GM11168 (cell line): ENCODE data around the gene FEM1C.

Source experiments
- in situ Hi-C: fragments of 300-500 bp; cut with MboI; formaldehyde crosslinking; loops from one replicate; pipeline ENCODE4 v1.12.0; 2022; ENCODE audit warnings: low sequenced_read_pairs; ENCODE audit not compliant: unreplicated experiment

FEM1C gene, protein sequence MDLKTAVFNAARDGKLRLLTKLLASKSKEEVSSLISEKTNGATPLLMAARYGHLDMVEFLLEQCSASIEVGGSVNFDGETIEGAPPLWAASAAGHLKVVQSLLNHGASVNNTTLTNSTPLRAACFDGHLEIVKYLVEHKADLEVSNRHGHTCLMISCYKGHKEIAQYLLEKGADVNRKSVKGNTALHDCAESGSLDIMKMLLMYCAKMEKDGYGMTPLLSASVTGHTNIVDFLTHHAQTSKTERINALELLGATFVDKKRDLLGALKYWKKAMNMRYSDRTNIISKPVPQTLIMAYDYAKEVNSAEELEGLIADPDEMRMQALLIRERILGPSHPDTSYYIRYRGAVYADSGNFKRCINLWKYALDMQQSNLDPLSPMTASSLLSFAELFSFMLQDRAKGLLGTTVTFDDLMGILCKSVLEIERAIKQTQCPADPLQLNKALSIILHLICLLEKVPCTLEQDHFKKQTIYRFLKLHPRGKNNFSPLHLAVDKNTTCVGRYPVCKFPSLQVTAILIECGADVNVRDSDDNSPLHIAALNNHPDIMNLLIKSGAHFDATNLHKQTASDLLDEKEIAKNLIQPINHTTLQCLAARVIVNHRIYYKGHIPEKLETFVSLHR

DNA sequence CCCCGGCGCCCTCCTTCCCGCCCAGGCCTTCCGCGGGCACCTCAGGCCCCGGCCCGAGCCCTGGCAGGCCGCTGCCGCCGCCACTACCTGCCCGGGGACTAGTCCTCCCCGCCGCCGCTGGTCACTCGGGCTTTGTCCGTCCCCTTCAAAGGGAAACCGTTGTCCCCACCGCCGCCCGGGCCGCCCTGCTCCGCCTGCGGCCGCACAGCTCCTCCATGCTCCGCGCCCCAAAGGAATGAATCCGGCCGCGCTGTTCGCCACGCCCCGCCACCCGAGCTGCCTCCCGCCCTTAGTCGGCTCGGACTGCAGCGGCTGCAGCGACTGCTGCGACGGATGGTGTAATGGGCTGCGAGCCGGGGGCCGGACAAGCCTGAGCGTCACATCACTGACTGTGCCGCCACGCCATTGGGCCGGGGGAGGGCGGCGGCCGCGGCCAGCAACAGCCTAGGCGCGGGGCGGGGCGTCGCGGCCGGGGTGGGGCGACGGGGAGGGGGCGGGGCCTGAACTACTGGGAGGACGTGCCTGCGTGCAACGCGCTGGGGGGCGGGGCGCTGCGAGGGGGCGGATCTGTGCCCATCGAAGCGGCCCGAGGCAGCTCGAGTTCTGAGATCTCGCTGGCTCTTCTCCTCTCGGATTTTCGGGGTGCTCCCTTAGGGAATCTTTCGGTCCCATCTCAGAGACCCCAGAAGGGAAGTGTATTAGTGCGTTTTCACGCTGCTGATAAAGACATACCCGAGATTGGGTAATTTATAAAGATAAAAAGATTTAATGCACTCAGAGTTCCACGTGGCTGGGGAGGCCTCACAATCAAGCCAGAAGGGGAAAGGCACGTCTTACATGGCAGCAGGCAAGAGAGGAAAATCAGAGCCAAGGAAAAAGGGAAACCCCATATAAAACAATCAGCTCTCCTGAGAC, at the start of gene FEM1C:
Gene FEM1C (minus strand): TSS at position 340 of the 915 bp plus-strand sequence. CDS start 1,282 bp downstream, outside the sequence.
- in situ Hi-C loops: no loop called here

- in situ Hi-C loops: no loop called here
Measured at GRCh38 chr5:115589043-115589442, 44.5 kb upstream of the FEM1C start.

DNA sequence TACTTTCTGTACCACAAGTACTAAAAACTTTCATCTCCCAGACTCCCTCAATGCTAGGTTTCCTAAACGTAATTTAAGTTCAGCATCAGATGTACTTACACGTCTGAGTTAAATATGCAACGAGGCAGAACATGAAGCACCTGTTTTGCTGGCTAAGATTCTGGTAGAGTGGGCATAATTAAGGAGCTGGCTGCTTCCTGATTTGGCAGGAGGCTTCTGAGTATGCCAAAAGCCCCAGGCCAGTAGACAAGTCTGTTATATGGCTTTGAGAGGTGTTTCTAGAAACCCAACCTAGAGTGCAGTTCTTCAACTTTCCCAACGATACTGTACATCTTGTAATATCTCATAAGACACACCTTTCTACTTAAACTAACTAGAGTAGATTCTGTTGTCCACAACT, 44.1 kb upstream of the FEM1C start:
- in situ Hi-C loops: no loop called here

- in situ Hi-C loops: no loop called here
Measured at GRCh38 chr5:115586525-115587146, 42.1 kb upstream of the FEM1C start.

DNA sequence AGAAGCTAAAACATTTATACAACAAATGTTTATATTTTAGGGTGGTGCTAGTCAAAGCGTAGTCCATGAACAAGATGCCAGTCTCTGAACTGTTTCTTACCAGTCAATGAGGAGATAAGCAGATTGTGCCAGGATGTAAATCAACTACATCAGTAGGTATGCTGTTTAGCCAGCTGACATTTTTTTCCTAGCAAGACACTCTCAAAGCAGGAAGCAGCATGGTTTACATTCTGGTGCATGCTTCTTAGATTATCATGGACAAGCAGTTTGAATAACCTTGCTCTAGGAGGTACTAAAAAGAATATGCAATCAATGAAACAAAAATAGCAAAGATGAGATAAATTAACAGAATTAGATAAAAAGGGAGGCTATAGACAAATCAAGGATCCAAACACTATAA, 40.7 kb upstream of the FEM1C start:
- in situ Hi-C loops: no loop called here

DNA sequence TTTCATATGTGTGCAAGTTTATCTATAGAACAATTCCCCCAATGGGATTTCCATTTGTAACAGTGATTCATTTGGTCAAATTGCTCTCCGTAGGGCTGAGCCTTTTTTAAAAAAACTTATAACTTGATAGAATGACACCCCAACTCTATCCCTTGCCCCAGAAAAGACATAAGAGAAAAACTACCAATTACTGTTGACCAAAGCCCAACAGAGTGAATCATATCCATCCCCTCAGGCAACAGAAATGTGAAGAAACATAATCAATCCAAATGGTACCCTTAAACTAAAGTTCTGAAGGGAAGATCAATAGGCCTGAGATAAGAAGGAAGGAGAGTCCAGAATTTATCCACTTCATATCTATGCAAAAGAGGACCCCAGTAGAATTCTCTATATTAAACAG, 39.9 kb upstream of the FEM1C start:
- in situ Hi-C loops: no loop called here

DNA sequence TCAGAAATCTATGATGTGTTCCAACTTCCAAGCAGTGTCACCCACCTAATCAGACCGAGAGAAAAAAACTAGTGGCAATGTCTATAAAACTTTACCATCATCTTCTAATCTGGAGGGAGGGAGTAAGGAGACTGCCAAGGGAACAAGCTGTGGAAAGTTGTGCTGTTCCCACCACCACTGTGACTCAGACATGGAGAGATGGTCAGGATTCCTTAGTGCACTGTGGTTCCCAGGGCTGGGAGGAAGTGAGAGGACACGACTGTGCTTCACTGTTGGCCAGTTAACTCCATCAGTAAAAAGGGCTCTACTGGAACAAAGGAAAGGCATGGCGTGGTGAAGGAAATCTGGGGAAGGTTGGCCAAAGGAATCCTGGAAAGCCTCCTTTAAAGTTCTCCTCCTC, 38.9 kb upstream of the FEM1C start:
- in situ Hi-C loops: no loop called here

GRCh38 chr5:115580941-115581340, 36.4 kb upstream of the FEM1C start:
- in situ Hi-C loops: no loop called here

- in situ Hi-C loops: no loop called here
Measured at GRCh38 chr5:115579747-115580173, 35.2 kb upstream of the FEM1C start.

DNA sequence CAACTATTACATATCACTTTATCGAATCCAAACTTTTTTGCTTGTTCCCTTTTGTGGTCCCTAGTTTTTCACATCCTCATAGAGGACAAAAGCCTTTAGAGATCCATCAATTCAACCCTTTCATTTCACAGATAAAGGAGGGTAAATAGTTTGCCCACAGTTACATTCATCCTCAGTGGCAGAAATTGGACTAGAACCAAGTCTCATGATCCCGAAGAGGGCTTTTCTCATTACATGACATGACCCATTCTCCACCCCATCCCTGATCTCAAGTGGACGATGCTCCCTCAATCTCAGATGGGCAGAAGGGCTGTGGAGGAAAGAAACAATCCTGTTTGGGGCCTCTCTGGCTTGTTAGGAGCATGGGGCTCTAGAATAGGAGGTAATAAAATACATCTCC, 34.6 kb upstream of the FEM1C start:
- in situ Hi-C loops: no loop called here

DNA sequence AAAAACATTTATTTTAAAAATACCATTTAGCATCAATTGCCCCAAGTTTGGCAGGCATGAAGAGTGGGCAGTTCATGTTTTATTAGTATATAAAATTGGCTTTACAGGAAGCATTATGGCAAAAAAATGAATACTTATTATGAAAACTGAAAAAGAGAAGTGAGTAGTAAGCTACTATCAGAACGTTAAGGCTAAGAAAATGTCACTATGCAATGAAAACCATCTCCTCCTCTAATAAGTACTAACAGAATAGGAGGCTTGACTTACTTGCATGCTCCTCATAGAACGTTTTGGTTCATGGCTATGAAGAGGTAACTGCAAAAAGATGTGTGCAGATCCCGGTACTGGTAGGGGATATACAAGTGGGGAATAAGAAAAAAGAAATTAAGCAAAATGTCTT, 34.1 kb upstream of the FEM1C start:
- in situ Hi-C loops: no loop called here

DNA sequence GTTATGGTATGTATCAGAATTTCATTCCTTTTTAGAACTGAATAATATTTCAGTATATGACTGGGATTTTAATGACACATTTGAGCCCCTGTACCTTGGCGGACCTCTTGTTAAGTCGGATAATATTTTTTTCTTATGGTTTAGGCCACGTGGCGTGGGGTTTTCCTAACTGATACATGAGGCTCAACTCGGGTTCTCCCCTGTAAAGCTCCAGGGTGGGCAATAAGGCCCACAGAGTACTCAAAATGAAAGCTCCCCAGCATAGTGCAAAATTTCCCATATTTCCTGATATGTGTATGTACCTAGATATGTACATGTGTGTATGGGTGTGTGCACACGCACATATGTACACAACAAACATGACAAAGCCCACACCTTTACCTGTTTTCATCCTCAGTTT, 33.2 kb upstream of the FEM1C start:
- in situ Hi-C loops: no loop called here

- in situ Hi-C loops: no loop called here
Measured at GRCh38 chr5:115577329-115577728, 32.8 kb upstream of the FEM1C start.

- in situ Hi-C loops: no loop called here
Measured at GRCh38 chr5:115575167-115576070, 30.8 kb upstream of the FEM1C start.

DNA sequence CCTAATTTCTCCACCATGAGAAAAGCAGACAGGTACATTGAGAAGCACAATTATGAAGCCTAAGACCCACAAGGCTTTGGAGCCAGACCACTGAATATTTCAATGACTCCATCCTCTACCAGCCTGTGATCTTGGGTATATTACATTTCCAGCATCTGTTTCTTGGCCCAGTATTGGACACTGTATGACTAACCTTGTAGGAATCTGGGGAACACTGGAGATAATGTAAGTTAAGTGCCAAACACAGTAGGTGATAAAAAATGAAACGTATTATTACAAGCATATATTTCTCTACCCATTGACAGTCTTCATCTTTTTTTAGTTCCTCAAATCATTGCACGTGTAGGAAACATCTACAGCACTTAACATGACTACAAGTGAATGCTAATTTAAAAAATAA, 28.6 kb upstream of the FEM1C start:
- in situ Hi-C loops: no loop called here

DNA sequence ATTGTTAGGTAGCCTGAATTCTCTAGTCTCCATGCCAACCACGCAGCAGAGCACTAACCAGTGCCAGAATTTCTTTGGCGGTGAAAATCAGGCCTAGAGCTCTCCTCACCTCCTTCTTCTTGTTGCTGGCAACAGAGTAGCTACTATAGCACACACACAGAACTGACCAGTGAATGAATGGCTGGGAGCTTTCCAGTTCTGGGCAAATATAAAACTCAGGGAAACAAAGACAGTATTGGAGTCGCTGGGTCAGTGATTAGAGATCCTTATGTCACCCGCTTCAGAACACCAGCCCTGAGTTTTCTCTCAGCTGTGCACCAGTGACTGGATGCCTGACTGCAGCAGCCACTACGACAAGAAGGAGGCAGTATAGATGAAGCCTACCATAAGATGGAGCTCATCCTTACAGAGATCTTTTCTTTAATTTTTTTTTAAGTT, 26.9 kb upstream of the FEM1C start:
- in situ Hi-C loops: no loop called here

GRCh38 chr5:115568668-115569067, 24.1 kb upstream of the FEM1C start:
- in situ Hi-C loops: no loop called here

GRCh38 chr5:115565233-115565632, 20.7 kb upstream of the FEM1C start:
- in situ Hi-C loops: no loop called here

DNA sequence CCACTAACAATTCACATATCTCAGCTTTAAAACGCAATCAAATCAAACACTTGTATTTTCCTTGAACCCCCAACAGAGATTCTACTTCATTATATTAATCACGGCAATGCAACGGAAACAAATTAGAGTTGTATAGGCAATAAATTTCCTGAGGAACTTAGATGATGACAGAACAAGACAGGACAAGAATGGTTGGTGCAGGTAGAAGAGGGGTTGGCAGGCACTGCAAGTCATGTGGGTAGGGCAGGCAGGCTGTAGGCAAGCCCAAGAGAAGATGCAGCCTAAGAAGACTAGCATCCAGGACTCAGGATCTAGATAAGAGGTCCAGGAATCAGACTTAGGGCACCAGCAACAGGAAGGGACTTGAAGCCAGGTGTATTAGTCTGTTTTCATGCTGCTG, 16.6 kb upstream of the FEM1C start:
- in situ Hi-C loops: no loop called here
